PFSK-1 (cell line): ENCODE measurements around the gene LTO1.

Source experiments
- POLR2AphosphoS5 ChIP-seq: IDR thresholded peaks from 2 replicates; pipeline ENCODE4 v1.6.1; 2012; ENCODE audit warnings: low read depth, mild to moderate bottlenecking, control low read depth, low read length, moderate library complexity
- SIN3A ChIP-seq: IDR thresholded peaks from 2 replicates; pipeline ENCODE4 v1.6.1; 2012; ENCODE audit warnings: mild to moderate bottlenecking, low read length, moderate library complexity, borderline replicate concordance; ENCODE audit not compliant: insufficient read depth
- TAF1 ChIP-seq: IDR thresholded peaks from 2 replicates; pipeline ENCODE4 v1.6.1; 2012; ENCODE audit warnings: low read length, control low read depth, borderline replicate concordance; ENCODE audit not compliant: insufficient read depth
- TF ChIP-seq, protein P1 (sequence below), 2 experiments: IDR thresholded peaks; 2 replicates each; pipeline versions ENCODE4 v1.6.1 to v1.8.0; 2011 to 2012; ENCODE audit warnings: low read depth in 2 of 2, low read length in 2 of 2, control low read depth in 1 of 2, inconsistent platforms in 1 of 2, mild to moderate bottlenecking in 1 of 2, moderate library complexity in 1 of 2; ENCODE audit not compliant: insufficient read depth in 1 of 2

DNA sequence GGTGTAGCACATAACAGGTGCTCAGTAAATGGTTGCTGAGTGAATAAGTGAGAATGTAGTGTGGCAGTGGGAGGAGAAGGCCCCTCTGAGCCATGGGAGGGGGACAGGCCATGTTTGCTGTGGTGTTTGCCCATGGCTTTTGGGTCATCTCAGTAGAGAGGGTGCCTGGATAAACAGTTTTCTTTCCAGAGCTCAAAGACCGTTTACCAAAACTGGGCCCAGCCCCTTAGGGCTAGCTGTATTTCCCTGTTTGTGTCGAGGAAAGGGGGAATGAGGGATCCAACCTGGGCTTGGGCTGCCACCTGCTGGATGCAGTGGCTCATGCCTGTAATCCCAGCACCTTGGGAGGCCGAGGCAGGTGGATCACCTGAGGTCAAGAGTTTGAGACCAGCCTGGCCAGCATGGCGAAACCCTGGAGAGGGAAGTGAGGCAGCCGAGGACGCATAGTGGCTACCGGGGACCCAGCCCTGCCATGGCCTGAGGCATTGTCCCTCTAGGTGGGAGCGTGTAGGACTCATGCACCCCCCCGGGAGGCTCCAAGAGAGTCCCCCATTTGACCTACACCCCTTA, 8.7 kb upstream of the LTO1 start:
- TF ChIP-seq TAF1 (no peak), POLR2AphosphoS5 (no peak), SIN3A (no peak)
- TF ChIP-seq, protein P1, sequence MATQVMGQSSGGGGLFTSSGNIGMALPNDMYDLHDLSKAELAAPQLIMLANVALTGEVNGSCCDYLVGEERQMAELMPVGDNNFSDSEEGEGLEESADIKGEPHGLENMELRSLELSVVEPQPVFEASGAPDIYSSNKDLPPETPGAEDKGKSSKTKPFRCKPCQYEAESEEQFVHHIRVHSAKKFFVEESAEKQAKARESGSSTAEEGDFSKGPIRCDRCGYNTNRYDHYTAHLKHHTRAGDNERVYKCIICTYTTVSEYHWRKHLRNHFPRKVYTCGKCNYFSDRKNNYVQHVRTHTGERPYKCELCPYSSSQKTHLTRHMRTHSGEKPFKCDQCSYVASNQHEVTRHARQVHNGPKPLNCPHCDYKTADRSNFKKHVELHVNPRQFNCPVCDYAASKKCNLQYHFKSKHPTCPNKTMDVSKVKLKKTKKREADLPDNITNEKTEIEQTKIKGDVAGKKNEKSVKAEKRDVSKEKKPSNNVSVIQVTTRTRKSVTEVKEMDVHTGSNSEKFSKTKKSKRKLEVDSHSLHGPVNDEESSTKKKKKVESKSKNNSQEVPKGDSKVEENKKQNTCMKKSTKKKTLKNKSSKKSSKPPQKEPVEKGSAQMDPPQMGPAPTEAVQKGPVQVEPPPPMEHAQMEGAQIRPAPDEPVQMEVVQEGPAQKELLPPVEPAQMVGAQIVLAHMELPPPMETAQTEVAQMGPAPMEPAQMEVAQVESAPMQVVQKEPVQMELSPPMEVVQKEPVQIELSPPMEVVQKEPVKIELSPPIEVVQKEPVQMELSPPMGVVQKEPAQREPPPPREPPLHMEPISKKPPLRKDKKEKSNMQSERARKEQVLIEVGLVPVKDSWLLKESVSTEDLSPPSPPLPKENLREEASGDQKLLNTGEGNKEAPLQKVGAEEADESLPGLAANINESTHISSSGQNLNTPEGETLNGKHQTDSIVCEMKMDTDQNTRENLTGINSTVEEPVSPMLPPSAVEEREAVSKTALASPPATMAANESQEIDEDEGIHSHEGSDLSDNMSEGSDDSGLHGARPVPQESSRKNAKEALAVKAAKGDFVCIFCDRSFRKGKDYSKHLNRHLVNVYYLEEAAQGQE (IDR thresholded peaks at IDR 0.05; ENCODE audit: insufficient read depth in 1 of 2, low read depth in 2 of 2, low read length in 2 of 2): no peak
